Spleen (tissue), 7 donors: ENCODE measurements around the gene UBE2L3.

Experiments
- CTCF ChIP-seq, 11 experiments: fragments of 200-600 bp in 7 of 11; fragments of 450-650 bp in 4 of 11; sonication (generic) in 4 of 11; IDR thresholded peaks in 8 of 11; conservative IDR thresholded peaks in 3 of 11; 1 replicate in 7 of 11; 2 replicates in 4 of 11; pipeline versions ENCODE4 v1.4.0 to v1.8.0; 2016 to 2021; ENCODE audit warnings: antibody characterized with exemption in 11 of 11, inconsistent platforms in 4 of 11, mild to moderate bottlenecking in 1 of 11
- POLR2A ChIP-seq, 3 donors: fragments of 450-650 bp; IDR thresholded peaks; one replicate each; pipeline ENCODE4 v1.5.1; 2017; ENCODE audit warnings: antibody characterized with exemption in 3 of 3, mild to moderate bottlenecking in 1 of 3
- donor health status: DM: no; HTN: no; CAD: no; lungs with moderate emphysema.
- donor health status: DM: no; HTN: no; CAD: no.
- donor health status: DM: no; HTN: no; CAD: no.

DNA sequence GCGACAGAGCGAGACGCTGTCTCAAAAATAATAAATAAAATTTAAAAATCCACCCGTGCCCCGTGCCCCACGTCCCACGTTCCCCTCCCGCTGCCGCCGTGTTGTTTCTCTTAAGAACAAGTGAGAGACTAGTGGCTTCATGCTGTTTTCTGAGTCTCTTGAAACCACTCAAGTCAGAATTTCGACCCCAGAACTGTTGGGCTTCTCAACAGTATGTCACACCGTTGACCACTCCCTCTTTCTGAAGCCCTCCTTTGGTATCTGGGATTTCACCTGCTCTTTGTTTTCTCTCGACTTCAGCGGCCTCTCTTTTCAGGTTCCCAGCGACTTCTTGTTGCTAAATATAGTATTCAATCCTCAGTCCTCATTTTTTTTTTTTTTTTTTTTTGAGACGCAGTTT lies 99.3 kb downstream of the UBE2L3 start:
- no peak for TF ChIP-seq CTCF (IDR thresholded peaks at IDR 0.05 in 8 of 11, conservative IDR thresholded peaks at IDR 0.05 in 3 of 11)
- no peak for TF ChIP-seq POLR2A (IDR thresholded peaks at IDR 0.05)
